HUDEP-2 (cell line): Measurements from ENCODE around the gene SYCP3.
A peak's percentile ranks its signal among the peaks of the same experiment; 100 is the strongest.

ENCODE experiments used
- DNase-seq, 76 experiments: peaks; one replicate each; lab custom pipeline; 2025; ENCODE audit not compliant: unreplicated experiment in 76 of 76; lab: John Stamatoyannopoulos, UW

SYCP3 gene

DNA sequence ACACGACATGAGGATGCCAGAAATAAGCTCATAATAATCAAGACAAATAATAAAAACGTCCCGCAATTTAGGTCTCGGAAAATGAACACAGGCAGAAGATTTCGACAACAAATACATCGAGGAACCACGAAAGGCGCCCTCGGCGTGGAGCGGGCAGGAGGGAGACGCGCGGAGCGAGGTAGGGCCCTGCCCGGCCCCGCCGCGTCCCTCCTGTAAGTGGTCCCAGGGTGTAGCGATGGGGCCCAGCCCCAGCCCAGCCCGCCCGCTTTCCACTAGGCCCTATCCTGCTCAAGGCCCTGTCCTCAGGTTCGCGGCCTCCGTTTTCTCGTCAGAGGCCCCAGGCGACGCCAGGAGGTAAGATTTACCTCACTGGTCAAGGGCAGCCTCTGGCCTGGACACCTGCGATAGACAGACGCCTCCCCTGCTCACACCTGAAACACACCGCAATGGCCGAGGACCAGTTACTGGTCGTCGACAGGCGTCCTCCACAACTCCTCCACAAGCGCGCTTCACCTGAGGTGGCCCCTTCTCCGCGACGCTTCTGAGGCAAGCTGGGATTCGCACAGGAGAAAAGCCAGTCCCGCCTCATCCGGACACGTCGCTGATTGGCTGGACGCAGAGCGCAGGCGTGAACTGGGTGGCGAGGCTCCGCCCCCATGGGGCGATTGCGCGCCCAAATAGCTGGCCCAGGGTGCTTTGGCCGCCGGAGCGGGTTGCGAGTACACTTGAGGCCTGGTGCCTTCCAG lies at the start of gene SYCP3:
Gene SYCP3, minus strand, starts transcription at position 543 of the 746 bp plus-strand sequence. CDS start 1,527 bp downstream, outside the sequence.
- DNase-seq: no peak

DNA sequence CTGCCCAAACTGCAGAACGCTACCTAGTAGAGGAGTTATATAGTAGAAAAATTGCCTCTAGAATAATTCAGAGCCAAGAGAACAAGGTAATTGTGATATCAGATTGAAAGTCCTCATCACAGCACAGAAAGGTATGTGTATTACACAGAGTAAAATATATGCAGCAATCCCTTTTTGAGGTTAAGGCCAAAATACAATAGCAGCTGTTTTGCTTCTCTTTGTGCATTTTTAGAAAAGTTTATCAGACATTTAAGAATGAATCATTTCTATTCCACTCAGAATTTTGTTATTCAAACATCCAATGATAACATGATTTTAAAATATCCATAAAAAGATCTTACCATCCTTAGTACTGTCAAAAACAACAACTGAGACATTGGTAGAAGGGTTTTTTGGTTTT lies 46.4 kb upstream of the SYCP3 start:
- DNase-seq: no peak

DNA sequence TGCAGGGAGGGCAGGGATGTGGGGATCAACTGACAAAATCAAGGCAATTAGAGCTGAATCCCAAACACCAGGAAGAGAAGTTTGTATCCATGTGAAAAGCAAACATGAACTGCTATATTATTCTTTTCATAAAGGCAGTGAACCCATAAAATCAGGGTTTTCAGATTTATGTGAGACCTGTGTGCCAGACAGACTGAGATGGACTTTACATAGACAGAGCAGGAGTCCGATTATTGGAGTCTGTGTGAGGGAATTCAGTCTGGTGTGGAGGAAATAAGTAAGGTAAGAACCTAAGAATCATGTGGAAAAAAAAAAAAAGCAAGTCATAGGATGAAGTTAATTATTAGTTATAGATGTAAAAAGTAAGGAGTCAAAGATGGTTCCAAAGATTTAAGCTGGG lies 45.1 kb upstream of the SYCP3 start:
- no peak for DNase-seq

DNA sequence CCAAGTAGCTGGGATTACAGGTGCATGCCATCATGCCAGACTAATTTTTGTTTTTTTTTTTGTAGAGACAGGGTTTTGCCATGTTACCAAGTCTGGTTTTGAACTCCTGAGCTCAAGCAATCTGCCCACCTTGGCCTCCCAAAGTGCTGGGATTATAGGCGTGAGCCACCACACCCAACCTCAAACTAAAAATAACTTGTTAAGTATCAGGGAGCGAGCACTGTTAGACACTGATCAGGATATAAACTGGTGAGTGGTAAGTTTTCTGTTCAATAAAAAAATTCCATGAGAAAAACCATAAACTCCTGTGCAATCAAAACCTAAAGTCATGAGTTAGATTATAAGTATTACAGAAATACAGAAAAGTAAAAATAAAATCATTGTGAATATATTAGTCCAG lies 44.6 kb upstream of the SYCP3 start:
- DNase-seq: no peak

DNA sequence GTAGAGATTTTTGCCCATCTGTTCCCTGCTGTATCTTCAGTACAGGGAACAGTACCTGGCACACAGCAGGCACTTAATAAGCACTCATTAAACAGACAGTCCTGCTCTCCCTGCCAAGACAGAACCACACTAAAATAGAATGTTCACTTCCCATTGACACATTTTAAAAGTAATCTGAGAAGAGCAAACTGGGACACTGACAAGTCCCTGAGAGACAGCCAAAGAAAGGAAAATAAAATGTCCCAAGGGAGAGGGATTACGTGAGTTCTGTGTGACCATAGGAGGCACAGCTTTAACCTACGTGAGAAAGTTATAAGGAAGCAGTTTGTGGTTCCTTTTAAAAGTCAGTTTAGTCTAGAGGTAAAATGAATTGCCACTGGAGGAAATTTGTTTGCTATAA lies 43.9 kb upstream of the SYCP3 start:
- DNase-seq: no peak

DNA sequence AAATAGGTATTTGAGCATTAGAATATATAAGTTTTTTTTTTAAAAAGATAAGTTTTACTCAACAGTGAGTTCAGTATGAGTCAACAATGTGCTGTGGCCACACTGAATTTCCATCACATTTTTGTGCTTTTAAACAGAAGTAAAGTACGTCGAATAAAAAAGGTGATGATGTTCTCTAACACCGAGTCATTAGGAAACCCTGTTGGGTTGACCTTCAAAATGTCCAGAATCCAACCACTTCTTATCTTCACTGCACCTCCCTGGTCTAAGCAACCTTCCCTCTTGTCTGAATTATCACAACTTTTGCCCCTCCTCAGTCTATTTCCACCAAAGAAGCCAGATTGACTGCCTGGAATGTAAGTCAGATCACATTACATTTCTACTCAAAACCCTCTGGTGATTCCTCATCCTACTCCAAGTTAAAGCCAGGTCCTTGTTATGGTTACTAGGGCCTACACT lies 43.0 kb upstream of the SYCP3 start:
- DNase-seq: no peak

DNA sequence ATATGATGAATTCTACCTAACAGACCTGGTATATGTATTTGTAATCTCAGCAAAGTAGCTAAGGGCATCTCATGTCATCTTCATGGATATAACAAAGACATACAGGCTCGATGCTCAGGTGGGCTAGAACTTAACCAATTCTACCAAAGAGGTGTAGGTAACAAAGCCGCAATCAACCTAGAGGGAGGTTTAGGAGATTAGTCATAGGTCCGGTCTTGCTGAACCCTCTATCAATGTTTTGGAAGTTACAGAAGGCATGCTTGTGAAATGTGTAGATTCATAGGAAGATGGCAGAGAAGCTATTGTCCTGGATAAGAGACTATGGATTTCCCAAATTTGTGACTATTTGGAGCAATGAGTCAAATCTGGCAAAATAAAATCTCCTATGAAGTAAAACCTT lies 42.6 kb upstream of the SYCP3 start:
- no peak for DNase-seq

DNA sequence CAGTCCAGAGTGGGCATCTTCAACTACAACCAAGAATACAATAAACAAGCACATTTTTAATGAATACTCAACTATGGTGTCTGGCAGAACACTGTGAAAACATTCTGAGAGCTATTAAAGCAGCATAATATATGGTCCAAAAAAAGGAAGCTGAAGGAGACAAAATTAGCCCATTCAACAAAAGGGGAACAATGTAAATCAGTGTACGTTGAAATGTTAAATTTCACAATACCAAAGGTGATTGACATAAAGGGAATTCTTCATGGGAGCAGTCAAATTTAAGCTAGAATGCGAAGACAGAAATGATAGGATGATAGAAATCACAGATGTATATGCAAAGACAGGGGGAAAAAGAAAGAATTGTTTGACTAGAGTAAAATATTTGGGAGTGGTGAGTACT lies 41.3 kb upstream of the SYCP3 start:
- DNase-seq: no peak

DNA sequence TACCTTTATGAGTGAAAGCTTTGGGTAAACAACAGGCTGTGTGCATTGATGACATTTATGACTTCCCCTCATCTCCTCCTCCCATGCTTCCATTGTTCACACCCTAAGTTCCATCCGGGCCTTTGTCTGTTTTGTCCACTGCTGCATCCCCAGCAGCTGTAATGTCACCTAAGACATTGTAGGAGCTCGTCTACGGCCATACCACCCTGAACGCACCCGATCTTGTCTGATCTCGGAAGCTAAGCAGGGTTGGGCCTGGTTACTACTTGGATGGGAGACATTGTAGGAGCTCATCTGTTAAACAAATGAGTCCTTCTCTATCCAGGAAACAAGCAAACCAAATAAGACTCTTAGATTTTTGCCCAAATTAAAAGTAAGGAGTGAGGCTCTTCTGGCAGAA lies 40.4 kb upstream of the SYCP3 start:
- no peak for DNase-seq

DNA sequence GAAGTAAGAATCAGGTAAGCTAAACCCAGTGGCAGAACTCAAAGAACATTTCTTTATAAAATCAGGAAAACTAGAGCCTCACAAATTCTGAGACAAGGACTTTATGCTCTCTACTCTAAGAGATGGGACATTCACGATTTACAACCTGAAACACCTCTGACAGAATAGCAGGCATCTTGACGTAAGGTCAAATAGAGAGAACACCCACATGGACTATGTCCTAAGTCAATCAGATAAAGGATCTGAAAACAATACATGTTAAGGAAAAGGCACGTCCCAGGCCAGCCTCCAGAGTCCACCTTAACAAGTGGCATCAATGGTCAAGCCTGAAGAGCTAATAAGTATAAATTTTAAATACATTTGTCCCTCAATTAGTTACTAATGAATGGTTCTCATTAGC lies 39.9 kb upstream of the SYCP3 start:
- DNase-seq: no peak

DNA sequence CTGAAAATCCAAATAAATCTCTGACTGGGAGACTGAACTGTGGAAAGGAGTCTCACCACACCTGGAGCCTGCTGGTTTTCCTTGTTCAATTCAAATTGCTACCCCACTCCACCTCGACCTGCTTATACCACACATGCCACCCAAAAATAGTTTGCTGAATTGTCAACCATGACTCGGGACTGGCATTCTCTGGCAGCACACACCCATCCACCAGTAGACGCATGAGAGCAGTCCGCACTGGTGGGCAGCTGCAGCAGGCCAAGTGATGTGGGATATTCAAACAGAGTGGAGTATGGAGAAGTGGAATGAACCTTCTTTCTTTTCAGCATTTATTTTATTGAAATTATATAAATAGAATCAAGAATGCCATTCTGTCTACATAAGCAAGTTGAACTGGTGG lies 38.7 kb upstream of the SYCP3 start:
- no peak for DNase-seq

DNA sequence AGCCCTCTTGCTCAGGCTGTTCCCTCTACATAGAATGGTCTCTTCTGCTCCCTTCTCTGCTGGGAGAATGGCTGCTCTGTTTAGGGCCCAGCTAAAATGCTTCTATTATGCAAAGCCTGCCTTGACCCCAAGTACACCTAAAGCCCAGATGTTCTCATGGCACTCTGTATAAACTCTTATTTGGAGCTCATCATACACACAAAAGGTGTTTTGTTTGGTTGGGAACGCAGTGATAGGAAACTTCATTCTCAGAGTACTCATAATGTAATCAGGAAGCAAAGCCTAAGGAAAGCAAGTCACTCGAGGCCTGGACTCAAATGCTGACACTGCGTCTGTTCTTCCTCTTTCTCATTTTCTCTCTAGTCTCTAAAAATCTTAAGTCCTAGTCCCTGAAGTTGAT lies 38.2 kb upstream of the SYCP3 start:
- DNase-seq: no peak

DNA sequence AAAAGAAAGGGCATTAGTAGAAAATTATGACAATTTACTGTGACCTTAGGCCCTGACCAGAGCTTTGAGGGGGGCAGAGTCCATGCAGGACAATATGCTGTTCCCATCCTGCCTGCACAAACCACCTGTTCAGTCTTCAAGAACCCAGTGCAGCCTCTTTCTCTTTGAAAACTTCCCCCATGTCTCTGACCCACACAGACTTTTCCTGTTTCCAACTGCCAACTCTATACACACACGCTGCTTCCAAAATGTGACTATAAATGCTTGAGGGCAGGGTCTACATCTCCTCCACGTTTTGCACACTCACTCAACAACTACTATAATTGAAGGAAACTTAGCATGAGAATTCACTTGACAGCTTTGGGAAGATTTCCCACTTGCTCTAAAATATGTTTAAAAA lies 36.6 kb upstream of the SYCP3 start:
- no peak for DNase-seq

DNA sequence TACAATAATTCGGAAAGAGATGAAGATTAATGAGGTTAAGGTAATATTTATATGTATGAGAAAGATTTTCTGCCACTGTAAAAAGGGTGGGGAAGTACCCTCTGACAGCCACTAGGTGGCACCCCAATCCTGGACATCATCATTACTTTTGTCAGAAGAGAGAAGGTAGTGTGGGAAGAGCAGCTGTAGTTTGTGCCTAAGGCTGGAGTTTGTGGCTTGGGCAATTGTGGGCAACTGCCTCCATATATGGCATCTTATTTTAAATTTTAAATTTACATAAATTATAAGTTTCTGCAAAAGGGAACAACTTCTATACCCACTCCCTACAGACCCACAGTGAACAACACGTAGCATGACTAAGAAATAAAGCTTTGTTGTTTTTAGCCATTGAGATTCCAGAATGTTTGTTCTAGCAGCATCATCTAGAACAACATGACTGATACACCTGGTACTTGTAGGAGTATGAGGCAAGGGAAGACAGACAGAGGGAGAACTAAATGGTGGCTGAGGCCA lies 34.4 kb upstream of the SYCP3 start:
- DNase-seq: peak in 56 of 76 experiments; percentile 7 to 68 (median 34)

DNA sequence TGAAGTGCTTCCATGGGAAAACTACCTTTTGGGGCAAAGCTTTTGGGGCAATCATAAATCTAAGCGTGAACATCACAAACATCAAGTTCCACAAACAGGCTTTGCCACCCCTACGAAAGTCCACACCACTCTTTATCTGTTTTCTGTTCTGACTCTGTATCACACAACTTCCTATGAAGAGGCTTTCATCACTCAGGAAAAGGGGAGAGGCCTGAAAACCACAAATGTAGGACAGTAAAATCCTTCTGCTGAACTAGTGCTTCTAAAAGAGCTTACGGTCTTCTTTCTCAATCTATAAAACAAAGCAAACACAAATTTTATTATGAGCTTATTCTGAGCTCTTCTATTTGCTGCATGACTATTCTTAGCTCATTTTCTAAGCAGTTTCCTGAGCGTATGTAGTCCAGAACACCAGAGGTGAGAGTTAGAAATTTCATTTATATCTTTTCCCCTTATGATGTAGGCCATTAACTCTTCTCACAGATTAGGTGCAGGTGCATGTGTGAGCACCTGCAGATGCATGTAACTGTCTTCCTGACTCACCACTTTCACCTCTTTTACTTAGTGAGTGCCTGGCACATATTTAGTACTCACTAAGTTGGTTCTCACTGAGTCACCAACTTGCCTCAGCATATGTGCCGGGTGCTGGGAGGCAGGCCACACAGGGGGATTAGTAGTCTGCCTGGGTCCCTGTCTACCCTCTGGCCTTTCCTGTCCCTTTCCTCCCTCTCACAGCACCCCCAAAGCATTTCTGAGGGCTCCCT lies 32.9 kb upstream of the SYCP3 start:
- no peak for DNase-seq

DNA sequence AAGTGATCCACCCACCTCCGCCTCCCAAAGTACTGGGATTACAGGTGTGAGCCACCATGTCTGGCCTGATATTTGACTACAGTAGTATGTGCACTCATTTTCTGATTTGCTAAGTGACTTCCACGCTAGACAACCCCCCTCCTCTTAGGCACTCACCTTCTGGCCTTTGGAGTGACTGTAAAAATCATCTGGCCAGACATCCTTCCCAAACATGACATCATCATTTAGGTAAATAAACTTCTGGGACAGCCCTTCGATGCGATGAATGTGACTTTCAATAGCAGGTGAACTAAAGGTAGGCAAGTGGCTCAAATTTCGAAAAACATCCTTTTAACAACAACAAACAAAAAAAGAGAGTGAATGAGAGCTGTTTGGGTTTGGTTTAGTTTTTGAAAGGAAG lies 30.6 kb upstream of the SYCP3 start:
- no peak for DNase-seq

DNA sequence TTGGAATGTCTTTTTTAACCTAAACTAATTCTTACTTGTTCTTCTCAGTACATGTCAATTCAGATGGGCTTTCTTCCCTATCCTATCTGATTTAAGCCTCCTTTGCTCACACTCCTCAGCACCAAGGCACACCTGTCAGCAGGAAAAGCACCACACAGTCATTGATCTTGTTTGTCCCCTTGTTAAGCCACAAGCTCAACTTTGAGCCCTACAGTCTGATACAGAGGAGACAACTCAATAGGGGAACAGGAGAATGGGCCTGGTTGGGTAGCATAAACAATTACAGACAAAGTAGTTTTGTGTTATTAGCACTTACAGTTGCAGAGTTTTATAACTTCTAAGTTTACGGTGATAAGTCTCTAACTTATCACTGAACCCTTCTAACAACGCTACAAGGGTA lies 29.5 kb upstream of the SYCP3 start:
- DNase-seq: no peak

DNA sequence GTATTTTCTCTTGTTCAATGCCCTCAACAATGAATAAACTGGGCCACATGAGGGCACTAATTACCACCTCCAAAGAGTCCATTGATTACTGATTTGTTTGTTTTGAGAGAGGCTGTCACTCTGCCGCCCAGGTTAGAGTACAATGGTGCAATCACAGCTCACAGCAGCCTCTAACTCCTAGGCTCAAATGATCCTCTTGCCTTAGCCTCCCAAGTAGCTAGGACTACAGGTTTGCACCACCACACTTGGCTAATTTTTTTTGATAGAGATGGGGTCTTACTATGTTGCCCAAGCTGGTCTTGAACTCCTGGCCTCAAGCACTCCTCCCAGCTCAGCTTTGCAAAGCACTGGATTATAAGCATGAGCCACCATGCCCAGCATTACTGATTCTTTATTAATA lies 28.3 kb upstream of the SYCP3 start:
- no peak for DNase-seq

DNA sequence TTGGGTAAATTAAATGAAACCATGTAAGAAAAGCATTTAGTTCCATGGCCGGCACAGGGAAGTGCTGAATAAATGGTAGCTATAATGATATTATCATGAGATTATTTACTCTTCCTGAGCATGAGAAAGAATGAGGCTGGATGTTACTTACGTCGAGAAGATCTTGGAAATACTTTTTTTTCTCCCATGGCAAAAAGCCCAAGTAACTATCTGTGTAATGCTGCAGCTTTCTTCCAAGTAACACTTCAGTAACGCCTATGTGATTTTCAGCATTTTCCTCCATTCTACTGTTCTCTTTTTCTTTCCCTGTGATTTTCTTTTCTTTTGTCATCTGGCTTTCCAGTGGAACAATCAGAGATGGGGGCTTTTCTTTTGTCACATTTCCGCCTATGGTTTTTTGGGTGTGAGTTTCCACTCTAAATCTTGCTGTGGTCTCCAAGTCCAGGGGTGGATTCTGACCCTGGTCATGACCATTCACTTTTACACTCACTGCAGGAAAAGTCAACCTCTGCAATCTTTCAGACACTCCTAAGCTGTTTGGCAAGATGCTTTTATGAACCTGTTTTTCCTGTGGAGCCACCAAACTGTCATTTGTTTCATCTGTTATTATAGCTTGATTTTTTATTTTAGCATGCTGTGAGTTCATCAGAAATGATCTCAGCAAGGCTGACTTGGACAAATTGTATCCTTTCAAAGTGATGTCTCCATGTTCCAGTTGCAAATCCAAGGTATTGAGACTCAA lies 25.0 kb upstream of the SYCP3 start:
- no peak for DNase-seq

DNA sequence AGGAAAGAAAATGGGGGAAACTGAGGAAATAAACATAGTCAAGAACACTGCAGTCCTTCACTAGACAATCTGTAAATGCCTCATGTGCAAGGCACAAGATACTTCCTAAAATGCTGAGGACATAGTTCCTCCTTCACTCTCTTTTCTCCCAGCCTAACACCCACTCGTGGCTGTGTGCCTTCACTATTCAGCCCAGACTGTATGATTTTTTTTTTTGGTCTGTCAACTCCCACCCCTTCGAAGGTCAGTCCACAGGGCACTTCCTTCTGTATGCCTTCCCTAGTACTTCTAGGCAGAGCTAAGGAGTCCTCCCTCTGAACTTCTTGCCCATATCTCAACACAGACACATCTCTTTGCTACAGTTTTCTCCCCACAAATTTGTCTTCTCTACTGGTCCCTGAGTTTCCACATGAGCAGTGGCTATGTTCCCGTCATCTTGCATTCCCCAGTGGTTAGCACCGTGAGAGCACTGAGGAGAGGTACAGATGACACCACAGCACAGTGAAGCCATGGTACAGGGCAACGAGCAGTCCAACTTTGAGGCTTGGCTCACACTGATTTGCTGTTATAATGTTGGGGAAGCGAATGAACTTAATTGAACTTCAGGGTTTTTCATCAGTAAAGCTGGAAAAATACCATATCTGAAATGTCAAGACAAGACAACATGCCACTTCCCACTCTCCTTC lies 24.1 kb upstream of the SYCP3 start:
- no peak for DNase-seq

DNA sequence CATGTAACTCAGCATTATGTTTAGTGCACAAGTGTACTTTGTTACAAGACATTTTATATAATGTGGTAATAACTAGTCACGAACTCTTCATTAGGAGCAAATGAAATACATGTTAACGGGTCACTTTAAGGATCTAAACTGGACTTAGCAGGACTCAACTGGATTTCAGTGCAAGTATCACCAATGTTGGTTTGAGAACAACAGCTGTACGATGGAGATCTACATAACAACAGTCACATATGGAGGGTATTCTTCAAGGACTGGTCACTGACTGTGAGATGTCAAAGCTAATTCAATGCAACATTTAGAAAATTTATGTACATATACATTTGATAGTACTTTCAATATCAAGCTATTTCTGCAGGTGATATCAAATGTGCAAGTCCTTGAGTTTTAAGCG lies 22.5 kb upstream of the SYCP3 start:
- DNase-seq: no peak
